Astrocyte (in vitro differentiated cells and primary cell): ENCODE results near the gene IFNA7.

Experiments used
- EZH2 ChIP-seq: IDR thresholded peaks from 2 replicates; pipeline ENCODE4 v1.6.1; 2012; ENCODE audit warnings: mild to moderate bottlenecking, low read length, inconsistent platforms; ENCODE audit not compliant: insufficient read depth
- TF ChIP-seq, protein P1 (sequence below): IDR thresholded peaks from 2 replicates; pipeline ENCODE4 v1.5.1; 2011; ENCODE audit warnings: low read depth, mild to moderate bottlenecking, inconsistent platforms, low read length, moderate library complexity; ENCODE audit not compliant: insufficient read depth

DNA sequence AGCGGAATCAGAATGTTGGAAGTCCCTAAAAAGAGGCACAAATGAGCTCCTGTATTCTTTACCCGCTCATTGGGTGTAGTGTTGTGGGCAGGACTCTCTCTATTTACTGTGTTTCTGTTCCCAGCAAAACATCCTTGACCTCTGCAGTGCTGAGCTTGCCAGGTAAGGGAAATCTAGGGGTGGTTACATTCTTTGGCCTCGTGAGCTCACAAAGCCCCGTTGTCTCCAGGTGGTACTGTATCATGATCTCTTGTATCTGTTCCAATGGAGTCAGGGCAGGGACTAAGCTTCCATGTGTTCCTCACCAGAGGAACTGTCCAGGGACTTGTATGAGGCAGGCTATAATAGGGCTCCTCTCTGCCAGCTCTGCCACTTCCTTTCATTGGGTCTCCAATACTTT is 49.6 kb upstream of the IFNA7 start:
- TF ChIP-seq, protein P1, sequence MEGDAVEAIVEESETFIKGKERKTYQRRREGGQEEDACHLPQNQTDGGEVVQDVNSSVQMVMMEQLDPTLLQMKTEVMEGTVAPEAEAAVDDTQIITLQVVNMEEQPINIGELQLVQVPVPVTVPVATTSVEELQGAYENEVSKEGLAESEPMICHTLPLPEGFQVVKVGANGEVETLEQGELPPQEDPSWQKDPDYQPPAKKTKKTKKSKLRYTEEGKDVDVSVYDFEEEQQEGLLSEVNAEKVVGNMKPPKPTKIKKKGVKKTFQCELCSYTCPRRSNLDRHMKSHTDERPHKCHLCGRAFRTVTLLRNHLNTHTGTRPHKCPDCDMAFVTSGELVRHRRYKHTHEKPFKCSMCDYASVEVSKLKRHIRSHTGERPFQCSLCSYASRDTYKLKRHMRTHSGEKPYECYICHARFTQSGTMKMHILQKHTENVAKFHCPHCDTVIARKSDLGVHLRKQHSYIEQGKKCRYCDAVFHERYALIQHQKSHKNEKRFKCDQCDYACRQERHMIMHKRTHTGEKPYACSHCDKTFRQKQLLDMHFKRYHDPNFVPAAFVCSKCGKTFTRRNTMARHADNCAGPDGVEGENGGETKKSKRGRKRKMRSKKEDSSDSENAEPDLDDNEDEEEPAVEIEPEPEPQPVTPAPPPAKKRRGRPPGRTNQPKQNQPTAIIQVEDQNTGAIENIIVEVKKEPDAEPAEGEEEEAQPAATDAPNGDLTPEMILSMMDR = no peak
- TF ChIP-seq EZH2 = no peak
